Dendritic cell treated with granulocyte-macrophage colony-stimulating factor and Interleukin-4, amounts not matched to agents 40 ng/mL and 50 ng/mL, for 4 days (primary cell): ENCODE data around the gene SERPINA7.

Source experiments
- H3K27ac Mint-ChIP-seq: one replicate; pipeline ENCODE4 v1.8.0; 2022; ENCODE audit warnings: mild to moderate bottlenecking, mixed read lengths
- H3K27me3 Mint-ChIP-seq: one replicate; pipeline ENCODE4 v1.8.0; 2022; ENCODE audit warnings: mild to moderate bottlenecking, mixed read lengths
- H3K36me3 Mint-ChIP-seq: one replicate; pipeline ENCODE4 v1.8.0; 2022; ENCODE audit warnings: low read depth, mixed read lengths
- H3K4me1 Mint-ChIP-seq: one replicate; pipeline ENCODE4 v1.8.0; 2022; ENCODE audit warnings: low read depth, mixed read lengths
- H3K4me3 Mint-ChIP-seq: one replicate; pipeline ENCODE4 v1.8.0; 2022; ENCODE audit warnings: mild to moderate bottlenecking, moderate library complexity, mixed read lengths
- H3K9me3 Mint-ChIP-seq: one replicate; pipeline ENCODE4 v1.8.0; 2022; ENCODE audit warnings: mixed read lengths
- intact Hi-C: fragments of 100-400 bp; cut with micrococcal nuclease; formaldehyde crosslinking; loops from one replicate; pipeline ENCODE4 v1.15.0; 2022

The SERPINA7 gene

GRCh38 chrX:106038625-106039024, at the start of gene SERPINA7:
TSS of gene SERPINA7 (minus strand) at chrX:106038727. CDS start at chrX:106037058, 1,669 bp downstream.
- Mint-ChIP-seq H3K4me3 (no peak within 1 kb of the TSS), H3K27me3 (no peaks in the 10 kb centered on the region), H3K27ac (no peak within 1 kb of the TSS), H3K4me1 (no peaks in the 10 kb centered on the region), H3K9me3 (no peaks in the 10 kb centered on the region), H3K36me3 (no peaks in the 10 kb centered on the region)
- intact Hi-C loops, result no loop called here

GRCh38 chrX:106069048-106069447, 30.5 kb upstream of the SERPINA7 start:
- intact Hi-C loops, result no loop called here
- Mint-ChIP-seq H3K36me3 (no peaks in the 10 kb centered on the region), H3K9me3 (peaks cover 9% of the 10 kb centered on the region)

GRCh38 chrX:106050054-106050453, 11.5 kb upstream of the SERPINA7 start:
- no peaks in the 10 kb centered on the region for H3K27me3 Mint-ChIP-seq
- no peak overlapping the region for H3K27ac Mint-ChIP-seq
- intact Hi-C loops, result no loop called here
- H3K4me3 Mint-ChIP-seq, result no peak overlapping the region
- H3K36me3 Mint-ChIP-seq, result no peaks in the 10 kb centered on the region
- no peaks in the 10 kb centered on the region for H3K9me3 Mint-ChIP-seq
- H3K4me1 Mint-ChIP-seq, result no peaks in the 10 kb centered on the region

More at GRCh38 chrX:106069048-106069447, 30.5 kb upstream of the SERPINA7 start:
- H3K27ac Mint-ChIP-seq, result no peak overlapping the region
- no peaks in the 10 kb centered on the region for H3K4me1 Mint-ChIP-seq
- no peaks in the 10 kb centered on the region for H3K27me3 Mint-ChIP-seq
- no peak overlapping the region for H3K4me3 Mint-ChIP-seq

- intact Hi-C loops, result no loop called here
- Mint-ChIP-seq H3K36me3 (no peaks in the 10 kb centered on the region), H3K4me3 (no peak overlapping the region), H3K27me3 (no peaks in the 10 kb centered on the region), H3K9me3 (no peaks in the 10 kb centered on the region), H3K27ac (no peak overlapping the region), H3K4me1 (no peaks in the 10 kb centered on the region)
Measured at GRCh38 chrX:106042296-106042695, 3.8 kb upstream of the SERPINA7 start.

- no peaks in the 10 kb centered on the region for H3K4me1 Mint-ChIP-seq
- no peak overlapping the region for H3K4me3 Mint-ChIP-seq
- H3K27me3 Mint-ChIP-seq, result no peaks in the 10 kb centered on the region
- intact Hi-C loops, result no loop called here
- no peaks in the 10 kb centered on the region for H3K9me3 Mint-ChIP-seq
- H3K36me3 Mint-ChIP-seq, result no peaks in the 10 kb centered on the region
- H3K27ac Mint-ChIP-seq, result no peak overlapping the region
Measured at GRCh38 chrX:106040861-106041260, 2.3 kb upstream of the SERPINA7 start.

- Mint-ChIP-seq H3K27ac (no peak overlapping the region), H3K4me1 (no peaks in the 10 kb centered on the region), H3K9me3 (no peaks in the 10 kb centered on the region), H3K36me3 (no peaks in the 10 kb centered on the region), H3K27me3 (no peaks in the 10 kb centered on the region), H3K4me3 (no peak overlapping the region)
- intact Hi-C loops, result no loop called here
Measured at GRCh38 chrX:106039920-106040319, 1.4 kb upstream of the SERPINA7 start.

GRCh38 chrX:106037835-106038473, 573 bp downstream of the SERPINA7 start:
- no peak overlapping the region for H3K27ac Mint-ChIP-seq
- H3K4me1 Mint-ChIP-seq, result no peaks in the 10 kb centered on the region
- no peaks in the 10 kb centered on the region for H3K36me3 Mint-ChIP-seq
- H3K27me3 Mint-ChIP-seq, result no peaks in the 10 kb centered on the region
- intact Hi-C loops, result no loop called here
- H3K9me3 Mint-ChIP-seq, result no peaks in the 10 kb centered on the region
- H3K4me3 Mint-ChIP-seq, result no peak overlapping the region

GRCh38 chrX:106036716-106037115, 1.8 kb downstream of the SERPINA7 start:
- H3K4me3 Mint-ChIP-seq, result no peak overlapping the region
- no peaks in the 10 kb centered on the region for H3K36me3 Mint-ChIP-seq
- no peaks in the 10 kb centered on the region for H3K4me1 Mint-ChIP-seq
- intact Hi-C loops, result no loop called here
- H3K9me3 Mint-ChIP-seq, result no peaks in the 10 kb centered on the region
- no peaks in the 10 kb centered on the region for H3K27me3 Mint-ChIP-seq
- H3K27ac Mint-ChIP-seq, result no peak overlapping the region

- intact Hi-C loops, result no loop called here
- Mint-ChIP-seq H3K4me3 (no peak overlapping the region), H3K4me1 (no peaks in the 10 kb centered on the region), H3K9me3 (no peaks in the 10 kb centered on the region), H3K36me3 (no peaks in the 10 kb centered on the region), H3K27me3 (no peaks in the 10 kb centered on the region), H3K27ac (no peak overlapping the region)
Measured at GRCh38 chrX:106035064-106035463, 3.5 kb downstream of the SERPINA7 start.

GRCh38 chrX:106023947-106024346, 14.6 kb downstream of the SERPINA7 start:
- Mint-ChIP-seq H3K9me3 (no peaks in the 10 kb centered on the region), H3K27me3 (no peaks in the 10 kb centered on the region), H3K27ac (no peak overlapping the region), H3K4me1 (no peaks in the 10 kb centered on the region), H3K36me3 (no peaks in the 10 kb centered on the region), H3K4me3 (no peak overlapping the region)
- intact Hi-C loops, result no loop called here

- Mint-ChIP-seq H3K4me3 (no peak overlapping the region), H3K27me3 (no peaks in the 10 kb centered on the region)
Measured at GRCh38 chrX:106022238-106022637, 16.3 kb downstream of the SERPINA7 start.

GRCh38 chrX:106014119-106014775, 24.3 kb downstream of the SERPINA7 start:
- Mint-ChIP-seq H3K4me3 (no peak overlapping the region), H3K27ac (no peak overlapping the region), H3K27me3 (no peaks in the 10 kb centered on the region), H3K4me1 (no peaks in the 10 kb centered on the region), H3K36me3 (no peaks in the 10 kb centered on the region), H3K9me3 (peaks cover 11% of the 10 kb centered on the region)
- intact Hi-C loops, result no loop called here

More at GRCh38 chrX:106022238-106022637, 16.3 kb downstream of the SERPINA7 start:
- Mint-ChIP-seq H3K27ac (no peak overlapping the region), H3K36me3 (no peaks in the 10 kb centered on the region), H3K9me3 (no peaks in the 10 kb centered on the region), H3K4me1 (no peaks in the 10 kb centered on the region)
- intact Hi-C loops, result no loop called here

GRCh38 chrX:106009145-106009544, 29.4 kb downstream of the SERPINA7 start:
- Mint-ChIP-seq H3K9me3 (peaks cover 11% of the 10 kb centered on the region), H3K36me3 (no peaks in the 10 kb centered on the region), H3K4me3 (no peak overlapping the region), H3K4me1 (no peaks in the 10 kb centered on the region), H3K27me3 (no peaks in the 10 kb centered on the region), H3K27ac (no peak overlapping the region)
- intact Hi-C loops, result no loop called here

GRCh38 chrX:106007815-106008214, 30.7 kb downstream of the SERPINA7 start:
- intact Hi-C loops, result no loop called here
- Mint-ChIP-seq H3K4me1 (no peaks in the 10 kb centered on the region), H3K9me3 (peaks cover 11% of the 10 kb centered on the region), H3K27ac (no peak overlapping the region), H3K36me3 (no peaks in the 10 kb centered on the region), H3K27me3 (no peaks in the 10 kb centered on the region), H3K4me3 (no peak overlapping the region)

GRCh38 chrX:106005684-106006083, 32.8 kb downstream of the SERPINA7 start:
- Mint-ChIP-seq H3K27me3 (no peaks in the 10 kb centered on the region), H3K4me3 (no peak overlapping the region), H3K36me3 (no peaks in the 10 kb centered on the region), H3K9me3 (no peaks in the 10 kb centered on the region), H3K4me1 (no peaks in the 10 kb centered on the region), H3K27ac (no peak overlapping the region)
- intact Hi-C loops, result no loop called here
